ENCODE results near the gene S1PR1. TPM values are rescaled to one million over a fixed set of nuclear protein-coding genes. Genes with fewer than 3 reads are reported as not detected.

S1PR1 gene
- total RNA-seq, 1 donor from 2014 or later, result 14.6 TPM

GRCh38 chr1:101280049-101280592 is 43.3 kb downstream of the S1PR1 start:
- no peak for DNase-seq (ENCODE audit: low spot score)

- no peak for DNase-seq (ENCODE audit: low spot score)
Measured at GRCh38 chr1:101280942-101281654, 44.3 kb downstream of the S1PR1 start.

GRCh38 chr1:101281751-101282150 is 44.9 kb downstream of the S1PR1 start:
- no peak for DNase-seq (ENCODE audit: low spot score)

- DNase-seq (ENCODE audit: low spot score), result no peak
Measured at GRCh38 chr1:101282314-101283038, 45.7 kb downstream of the S1PR1 start.

GRCh38 chr1:101283443-101283842 is 46.6 kb downstream of the S1PR1 start:
- DNase-seq (ENCODE audit: low spot score), result no peak

- no peak for DNase-seq (ENCODE audit: low spot score)
Measured at GRCh38 chr1:101284021-101284420, 47.2 kb downstream of the S1PR1 start.

- DNase-seq (ENCODE audit: low spot score), result no peak
Measured at GRCh38 chr1:101284622-101285218, 47.9 kb downstream of the S1PR1 start.

GRCh38 chr1:101285922-101286570 is 49.2 kb downstream of the S1PR1 start:
- no peak for DNase-seq (ENCODE audit: low spot score)

GRCh38 chr1:101288491-101288944 is 51.7 kb downstream of the S1PR1 start:
- peak; percentile 77 for DNase-seq (ENCODE audit: low spot score)

- DNase-seq (ENCODE audit: low spot score), result no peak
Measured at GRCh38 chr1:101290119-101290921, 53.5 kb downstream of the S1PR1 start.

Other genes starting within 250 kb of the S1PR1 start
- 25.6 TPM for gene DPH5, start 211.2 kb upstream of the S1PR1 start, total RNA-seq